ENCODE measurements around the gene ZCCHC7. TPM values are rescaled to one million over a fixed set of nuclear protein-coding genes. Genes with fewer than 3 reads are reported as not detected.

The ZCCHC7 gene
- polyA plus RNA-seq, 4 donors: 4.9 to 15.0 (median 7.9) TPM

DNA sequence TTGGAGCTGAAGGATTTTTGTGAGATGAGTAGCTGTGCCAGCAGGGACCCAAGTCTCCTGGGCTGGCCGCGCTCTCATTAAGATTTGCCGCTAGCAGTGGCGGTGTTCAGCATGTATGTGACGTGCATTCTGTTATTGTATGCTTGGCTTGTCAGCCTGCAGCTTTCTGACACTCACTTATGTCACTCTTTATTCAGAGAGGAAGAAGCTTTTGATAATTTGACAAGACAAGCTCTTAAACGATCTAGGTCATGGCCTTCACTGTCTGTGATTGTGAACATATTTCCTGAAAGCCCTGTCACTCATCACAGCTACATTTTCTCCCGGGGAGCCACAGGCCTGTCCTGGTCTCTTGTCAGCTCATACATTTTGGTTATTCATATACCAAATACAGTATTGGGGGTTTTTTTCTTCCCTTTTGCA lies 203.9 kb downstream of the ZCCHC7 start:
- no peak overlapping the region for H3K27ac ChIP-seq (ENCODE audit: low read depth in 1 of 3, low read length in 2 of 3)
- DNase-seq (no peak), FAIRE-seq (no peak)
- WGBS, 3 donors: 70 to 79% (median 78%) methylated on average over 7 of the region's 7 CpGs
- peaks cover 0 to 6% (median 0%) of the 10 kb centered on the region in 3 donors for H3K36me3 ChIP-seq (ENCODE audit: control insufficient read depth in 3 of 3, insufficient read depth in 2 of 3, low read depth in 1 of 3, low read length in 3 of 3)
- H3K4me1 ChIP-seq (ENCODE audit: control insufficient read depth in 3 of 3, insufficient read depth in 2 of 3, low read depth in 1 of 3, low read length in 2 of 3): peaks cover 0 to 2% (median 2%) of the 10 kb centered on the region in 3 donors
- H3K27me3 ChIP-seq (ENCODE audit: control insufficient read depth in 3 of 3, insufficient read depth in 3 of 3, low read length in 3 of 3): no peaks in the 10 kb centered on the region
- H3K9me3 ChIP-seq (ENCODE audit: control insufficient read depth in 2 of 2, insufficient read depth in 1 of 2, low read depth in 1 of 2, low read length in 1 of 2): peaks cover 0 to 5% of the 10 kb centered on the region in 2 donors
- H3K4me3 ChIP-seq (ENCODE audit: low read depth in 1 of 3, low read length in 3 of 3): no peak overlapping the region

DNA sequence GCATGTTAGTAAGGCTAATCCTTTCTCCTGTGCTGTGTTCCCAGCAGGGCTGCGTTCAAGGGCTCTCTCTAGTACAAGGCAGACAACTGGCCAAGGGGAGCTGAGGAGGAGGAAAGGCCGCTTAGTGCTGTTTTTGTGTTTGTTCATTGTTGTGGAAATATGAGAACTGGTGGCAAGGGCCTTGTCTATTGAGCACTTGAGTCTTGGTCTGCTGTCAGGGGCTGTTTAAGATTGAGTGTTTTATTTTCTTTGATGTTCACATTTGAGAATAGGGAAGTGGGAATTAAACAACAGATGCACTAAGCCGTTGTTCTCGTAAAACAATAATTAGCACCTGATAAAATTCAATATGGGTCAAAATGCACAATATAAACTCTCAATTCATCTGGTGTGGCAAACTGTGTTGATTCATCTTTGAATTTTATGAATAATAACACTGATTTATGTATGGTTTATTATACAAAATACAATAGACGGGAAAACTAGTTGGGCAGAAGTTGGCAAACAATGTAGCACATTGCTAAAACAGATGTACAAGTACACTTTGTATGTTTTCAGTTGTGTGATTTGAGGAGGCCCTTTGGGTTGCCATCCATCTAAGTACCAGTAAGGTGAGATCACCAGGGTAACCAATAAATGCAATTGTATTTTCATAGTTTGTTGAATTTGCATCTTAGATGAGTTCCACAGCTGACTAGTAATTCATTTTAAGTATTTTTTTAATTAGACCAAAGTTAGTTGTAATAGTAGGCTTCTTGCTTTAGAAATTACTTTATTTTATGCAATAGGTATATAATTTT lies 204.5 kb downstream of the ZCCHC7 start:
- FAIRE-seq (no peak), DNase-seq (no peak)
- 54 to 69% (median 69%) methylated on average over 5 of the region's 5 CpGs for WGBS, 3 donors
- peaks cover 0 to 2% (median 2%) of the 10 kb centered on the region in 3 donors for H3K4me1 ChIP-seq (ENCODE audit: control insufficient read depth in 3 of 3, insufficient read depth in 2 of 3, low read depth in 1 of 3, low read length in 2 of 3)
- H3K9me3 ChIP-seq (ENCODE audit: control insufficient read depth in 2 of 2, insufficient read depth in 1 of 2, low read depth in 1 of 2, low read length in 1 of 2): peaks cover 0 to 5% of the 10 kb centered on the region in 2 donors
- H3K27ac ChIP-seq (ENCODE audit: low read depth in 1 of 3, low read length in 2 of 3): no peak overlapping the region
- H3K4me3 ChIP-seq (ENCODE audit: low read depth in 1 of 3, low read length in 3 of 3): no peak overlapping the region
- H3K36me3 ChIP-seq (ENCODE audit: control insufficient read depth in 3 of 3, insufficient read depth in 2 of 3, low read depth in 1 of 3, low read length in 3 of 3): peaks cover 0 to 6% (median 0%) of the 10 kb centered on the region in 3 donors
- no peaks in the 10 kb centered on the region for H3K27me3 ChIP-seq (ENCODE audit: control insufficient read depth in 3 of 3, insufficient read depth in 3 of 3, low read length in 3 of 3)

DNA sequence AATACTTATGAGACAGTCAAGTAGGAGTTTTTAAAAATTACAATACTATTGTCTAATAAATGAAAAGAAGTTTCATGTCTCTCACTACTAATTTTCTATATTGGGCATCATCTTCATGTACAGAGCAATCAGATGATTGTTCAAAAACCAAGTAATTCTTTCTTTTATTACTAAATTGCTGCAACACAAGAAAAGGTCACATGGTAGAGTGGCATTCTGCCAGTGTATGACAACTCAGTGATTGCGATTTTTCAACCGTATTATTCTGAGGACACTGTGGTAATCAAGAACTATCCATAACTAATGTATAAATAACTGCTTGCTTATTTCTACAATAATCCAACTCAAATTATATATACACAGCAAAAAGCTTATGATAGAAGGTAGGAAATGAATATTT lies 205.4 kb downstream of the ZCCHC7 start:
- Histone ChIP-seq H3K4me1 (ENCODE audit: control insufficient read depth in 3 of 3, insufficient read depth in 2 of 3, low read depth in 1 of 3, low read length in 2 of 3) (peaks cover 0 to 2% (median 2%) of the 10 kb centered on the region in 3 donors), H3K27me3 (ENCODE audit: control insufficient read depth in 3 of 3, insufficient read depth in 3 of 3, low read length in 3 of 3) (no peaks in the 10 kb centered on the region), H3K4me3 (ENCODE audit: low read depth in 1 of 3, low read length in 3 of 3) (no peak overlapping the region), H3K27ac (ENCODE audit: low read depth in 1 of 3, low read length in 2 of 3) (no peak overlapping the region), H3K36me3 (ENCODE audit: control insufficient read depth in 3 of 3, insufficient read depth in 2 of 3, low read depth in 1 of 3, low read length in 3 of 3) (peaks cover 0 to 3% (median 0%) of the 10 kb centered on the region in 3 donors), H3K9me3 (ENCODE audit: control insufficient read depth in 2 of 2, insufficient read depth in 1 of 2, low read depth in 1 of 2, low read length in 1 of 2) (peaks cover 0 to 2% of the 10 kb centered on the region in 2 donors)
- peak; percentile 83 for FAIRE-seq
- WGBS, 3 donors: 20 to 42% (median 35%) methylated on average over 2 of the region's 2 CpGs
- peak; percentile 20 to 49 for DNase-seq

DNA sequence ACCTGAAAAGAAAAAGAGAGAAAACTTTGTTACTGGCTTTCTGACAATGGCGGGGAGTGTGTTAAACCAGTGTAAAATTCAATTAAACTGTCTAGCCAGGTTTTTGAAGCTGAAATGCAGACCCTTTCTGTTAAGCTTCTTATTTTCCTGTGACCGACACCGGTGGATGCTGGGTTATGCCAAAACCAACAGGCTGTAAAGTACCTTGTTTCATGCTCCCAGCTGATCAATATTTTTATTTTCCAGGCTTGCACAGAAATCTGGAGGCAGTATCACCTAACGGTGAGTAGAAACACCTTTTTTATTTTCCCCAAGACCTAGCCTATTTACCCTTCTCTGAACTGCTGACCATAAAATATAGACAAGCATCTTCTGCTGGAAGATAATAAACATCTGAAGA lies 207.2 kb downstream of the ZCCHC7 start:
- FAIRE-seq (no peak), DNase-seq (no peak)
- peaks cover 0 to 2% (median 2%) of the 10 kb centered on the region in 3 donors for H3K4me1 ChIP-seq (ENCODE audit: control insufficient read depth in 3 of 3, insufficient read depth in 2 of 3, low read depth in 1 of 3, low read length in 2 of 3)
- 20 to 62% (median 36%) methylated on average over 4 of the region's 4 CpGs for WGBS, 3 donors
- H3K27ac ChIP-seq (ENCODE audit: low read depth in 1 of 3, low read length in 2 of 3): no peak overlapping the region
- no peak overlapping the region for H3K4me3 ChIP-seq (ENCODE audit: low read depth in 1 of 3, low read length in 3 of 3)
- no peaks in the 10 kb centered on the region for H3K27me3 ChIP-seq (ENCODE audit: control insufficient read depth in 3 of 3, insufficient read depth in 3 of 3, low read length in 3 of 3)
- H3K36me3 ChIP-seq (ENCODE audit: control insufficient read depth in 3 of 3, insufficient read depth in 2 of 3, low read depth in 1 of 3, low read length in 3 of 3): peaks cover 0 to 3% (median 0%) of the 10 kb centered on the region in 3 donors
- no peaks in the 10 kb centered on the region for H3K9me3 ChIP-seq (ENCODE audit: control insufficient read depth in 2 of 2, insufficient read depth in 1 of 2, low read depth in 1 of 2, low read length in 1 of 2)

DNA sequence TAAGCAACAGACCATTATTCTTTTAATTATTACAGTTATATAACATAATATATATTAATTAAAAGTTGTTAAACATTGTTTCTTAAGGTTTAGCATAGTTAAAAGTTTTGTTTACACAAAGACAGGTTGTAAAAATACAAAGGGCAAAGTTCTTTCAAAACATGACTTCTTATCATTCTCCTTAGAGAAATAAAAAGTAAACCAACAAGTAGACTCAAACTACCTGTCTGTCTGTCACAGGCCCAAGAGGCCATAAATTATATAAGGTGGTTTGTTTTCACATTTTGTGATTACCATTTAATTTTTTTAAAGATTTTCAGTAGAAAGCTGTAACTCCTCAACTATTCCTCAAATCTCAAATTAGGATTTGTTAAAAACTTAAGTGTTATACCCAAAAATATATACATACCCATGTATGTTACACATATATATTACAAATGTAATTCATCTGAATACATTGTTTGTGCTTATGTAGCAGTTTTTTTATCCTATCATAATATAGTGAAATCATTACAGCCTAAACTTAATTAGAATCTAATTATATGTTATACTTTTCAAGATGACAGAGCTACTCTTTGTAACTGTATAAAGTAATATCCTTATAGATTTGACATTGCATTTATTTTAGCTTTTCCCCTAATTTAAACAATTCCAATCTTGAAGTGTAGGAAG lies 208.3 kb downstream of the ZCCHC7 start:
- FAIRE-seq (peak; percentile 97), DNase-seq (peak; percentile 71 to 80)
- no peak overlapping the region for H3K4me3 ChIP-seq (ENCODE audit: low read depth in 1 of 3, low read length in 3 of 3)
- peaks cover 0 to 2% (median 2%) of the 10 kb centered on the region in 3 donors for H3K4me1 ChIP-seq (ENCODE audit: control insufficient read depth in 3 of 3, insufficient read depth in 2 of 3, low read depth in 1 of 3, low read length in 2 of 3)
- peak overlapping the region in 1 of 3 donors; percentile 45 for H3K27ac ChIP-seq (ENCODE audit: low read depth in 1 of 3, low read length in 2 of 3)
- no peaks in the 10 kb centered on the region for H3K27me3 ChIP-seq (ENCODE audit: control insufficient read depth in 3 of 3, insufficient read depth in 3 of 3, low read length in 3 of 3)
- H3K36me3 ChIP-seq (ENCODE audit: control insufficient read depth in 3 of 3, insufficient read depth in 2 of 3, low read depth in 1 of 3, low read length in 3 of 3): peaks cover 0 to 3% (median 0%) of the 10 kb centered on the region in 3 donors
- no peaks in the 10 kb centered on the region for H3K9me3 ChIP-seq (ENCODE audit: control insufficient read depth in 2 of 2, insufficient read depth in 1 of 2, low read depth in 1 of 2, low read length in 1 of 2)

DNA sequence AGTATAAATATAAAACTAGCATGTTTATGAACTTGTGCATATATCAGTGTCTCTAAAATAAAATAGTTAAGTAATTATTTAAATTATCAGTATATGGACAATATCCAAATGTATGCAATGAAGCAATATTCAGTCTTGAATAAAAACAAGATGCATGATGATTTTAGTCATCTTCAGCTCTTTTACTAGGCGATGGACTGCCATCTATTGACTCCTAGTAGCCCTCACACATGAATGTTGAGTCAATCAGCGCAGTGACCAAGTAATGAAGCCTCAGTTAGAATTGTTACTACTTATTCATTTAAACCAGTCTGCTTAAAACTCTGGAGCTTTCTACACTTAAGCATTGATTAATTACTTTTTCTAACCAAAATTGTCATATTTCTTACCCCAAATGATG lies 209.2 kb downstream of the ZCCHC7 start:
- DNase-seq (peak; percentile 18 to 43), FAIRE-seq (no peak)
- Histone ChIP-seq H3K4me3 (ENCODE audit: low read depth in 1 of 3, low read length in 3 of 3) (no peak overlapping the region), H3K36me3 (ENCODE audit: control insufficient read depth in 3 of 3, insufficient read depth in 2 of 3, low read depth in 1 of 3, low read length in 3 of 3) (peaks cover 0 to 1% (median 0%) of the 10 kb centered on the region in 3 donors), H3K27me3 (ENCODE audit: control insufficient read depth in 3 of 3, insufficient read depth in 3 of 3, low read length in 3 of 3) (no peaks in the 10 kb centered on the region), H3K4me1 (ENCODE audit: control insufficient read depth in 3 of 3, insufficient read depth in 2 of 3, low read depth in 1 of 3, low read length in 2 of 3) (peaks cover 0 to 2% (median 2%) of the 10 kb centered on the region in 3 donors), H3K27ac (ENCODE audit: low read depth in 1 of 3, low read length in 2 of 3) (no peak overlapping the region), H3K9me3 (ENCODE audit: control insufficient read depth in 2 of 2, insufficient read depth in 1 of 2, low read depth in 1 of 2, low read length in 1 of 2) (no peaks in the 10 kb centered on the region)
- WGBS, 3 donors: 75 to 80% (median 77%) methylated on average over 2 of the region's 2 CpGs

DNA sequence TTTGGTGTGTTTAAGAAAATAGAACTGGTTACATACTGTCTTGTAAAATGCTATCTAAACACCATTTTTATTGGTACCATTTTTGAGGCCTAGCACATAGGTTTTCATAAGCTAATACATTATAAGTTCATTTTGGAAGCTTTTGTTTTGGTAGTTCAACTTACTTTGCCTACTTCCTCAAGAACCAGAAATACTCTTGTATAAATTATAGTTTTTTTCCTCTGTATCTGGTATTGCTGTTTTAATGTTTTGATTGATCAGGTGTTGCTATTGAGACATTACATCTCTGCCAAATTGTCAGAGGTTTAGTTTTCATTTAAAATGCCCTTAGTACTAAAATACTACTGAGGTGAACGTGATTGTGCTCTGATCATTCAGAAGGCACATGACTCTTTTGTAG lies 211.5 kb downstream of the ZCCHC7 start:
- H3K4me1 ChIP-seq (ENCODE audit: control insufficient read depth in 3 of 3, insufficient read depth in 2 of 3, low read depth in 1 of 3, low read length in 2 of 3): peaks cover 0 to 2% (median 2%) of the 10 kb centered on the region in 3 donors
- H3K36me3 ChIP-seq (ENCODE audit: control insufficient read depth in 3 of 3, insufficient read depth in 2 of 3, low read depth in 1 of 3, low read length in 3 of 3): no peaks in the 10 kb centered on the region
- no peak overlapping the region for H3K27ac ChIP-seq (ENCODE audit: low read depth in 1 of 3, low read length in 2 of 3)
- H3K27me3 ChIP-seq (ENCODE audit: control insufficient read depth in 3 of 3, insufficient read depth in 3 of 3, low read length in 3 of 3): no peaks in the 10 kb centered on the region
- no peak overlapping the region for H3K4me3 ChIP-seq (ENCODE audit: low read depth in 1 of 3, low read length in 3 of 3)
- DNase-seq (no peak), FAIRE-seq (no peak)
- 73 to 92% (median 78%) methylated on average over 1 of the region's 1 CpG for WGBS, 3 donors
- H3K9me3 ChIP-seq (ENCODE audit: control insufficient read depth in 2 of 2, insufficient read depth in 1 of 2, low read depth in 1 of 2, low read length in 1 of 2): no peaks in the 10 kb centered on the region

DNA sequence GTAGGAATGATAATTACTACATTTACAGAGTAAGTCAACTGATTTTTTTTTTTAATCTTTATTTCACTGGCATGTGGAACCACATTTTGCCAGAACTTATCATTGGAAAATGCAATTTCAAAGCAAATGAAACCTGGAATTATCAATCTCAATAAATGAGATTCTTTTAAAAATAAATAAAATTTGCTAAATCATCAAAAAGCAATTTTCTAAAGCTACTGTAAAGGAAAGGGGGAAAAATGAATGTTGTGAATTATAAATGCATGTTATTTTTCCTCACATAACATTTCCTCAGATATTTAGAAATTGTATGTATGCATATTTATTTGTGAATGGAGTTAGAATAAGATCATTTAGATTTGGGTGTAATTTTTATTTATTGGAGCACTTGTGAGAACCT lies 212.2 kb downstream of the ZCCHC7 start:
- no peak for DNase-seq
- H3K36me3 ChIP-seq (ENCODE audit: control insufficient read depth in 3 of 3, insufficient read depth in 2 of 3, low read depth in 1 of 3, low read length in 3 of 3): no peaks in the 10 kb centered on the region
- FAIRE-seq: no peak
- peaks cover 0 to 2% (median 1%) of the 10 kb centered on the region in 3 donors for H3K4me1 ChIP-seq (ENCODE audit: control insufficient read depth in 3 of 3, insufficient read depth in 2 of 3, low read depth in 1 of 3, low read length in 2 of 3)
- H3K27me3 ChIP-seq (ENCODE audit: control insufficient read depth in 3 of 3, insufficient read depth in 3 of 3, low read length in 3 of 3): no peaks in the 10 kb centered on the region
- H3K9me3 ChIP-seq (ENCODE audit: control insufficient read depth in 2 of 2, insufficient read depth in 1 of 2, low read depth in 1 of 2, low read length in 1 of 2): no peaks in the 10 kb centered on the region
- no peak overlapping the region for H3K27ac ChIP-seq (ENCODE audit: low read depth in 1 of 3, low read length in 2 of 3)
- H3K4me3 ChIP-seq (ENCODE audit: low read depth in 1 of 3, low read length in 3 of 3): no peak overlapping the region
